Measurements from ENCODE around the gene NOXA1.
"Not testable (repeated sequence)": the region's sequence is repeated elsewhere in the genome, so short reads cannot be mapped to it uniquely, and the experiment has no call there.

Gene NOXA1, protein sequence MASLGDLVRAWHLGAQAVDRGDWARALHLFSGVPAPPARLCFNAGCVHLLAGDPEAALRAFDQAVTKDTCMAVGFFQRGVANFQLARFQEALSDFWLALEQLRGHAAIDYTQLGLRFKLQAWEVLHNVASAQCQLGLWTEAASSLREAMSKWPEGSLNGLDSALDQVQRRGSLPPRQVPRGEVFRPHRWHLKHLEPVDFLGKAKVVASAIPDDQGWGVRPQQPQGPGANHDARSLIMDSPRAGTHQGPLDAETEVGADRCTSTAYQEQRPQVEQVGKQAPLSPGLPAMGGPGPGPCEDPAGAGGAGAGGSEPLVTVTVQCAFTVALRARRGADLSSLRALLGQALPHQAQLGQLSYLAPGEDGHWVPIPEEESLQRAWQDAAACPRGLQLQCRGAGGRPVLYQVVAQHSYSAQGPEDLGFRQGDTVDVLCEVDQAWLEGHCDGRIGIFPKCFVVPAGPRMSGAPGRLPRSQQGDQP

GRCh38 chr9:137422604-137423513 lies at the start of gene NOXA1, which contains the start of gene EXD3:
TSS of gene NOXA1 (plus strand) at chr9:137423393. CDS start at chr9:137423530, 137 bp downstream.
TSS of gene EXD3 (minus strand) at chr9:137423162. CDS start at chr9:137395357, 27,805 bp downstream.
- H3K27ac ChIP-seq = peak within 1 kb of the TSS; percentile 83
- POLR2A ChIA-PET (ENCODE audit: low non-redundant PET) = interaction anchor here (0.6 to 1.3 kb wide), 8 partner anchors 10 to 198 kb away, joined by 3 to 5 read pairs (median 4); partner anchors contain the start of genes CYSRT1, ENTPD8 and MRPL41

DNA sequence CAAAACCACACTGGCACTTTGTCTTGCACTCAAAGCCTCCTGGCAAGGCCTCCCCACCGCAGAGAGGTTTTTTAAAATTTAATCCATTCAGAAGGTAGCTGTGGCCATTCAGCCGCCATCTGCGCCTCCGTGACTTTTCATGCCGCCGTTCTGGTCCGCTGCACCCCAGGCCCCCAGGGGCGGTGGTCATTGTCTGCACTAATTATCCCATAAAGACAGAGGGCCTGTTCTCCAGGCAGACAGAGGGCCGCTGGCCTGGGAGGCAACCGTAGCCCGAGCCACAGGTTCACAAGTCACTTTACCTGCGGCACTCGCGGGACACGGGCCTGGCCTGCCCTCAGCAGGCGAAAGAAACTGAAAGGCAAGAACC lies 49.6 kb upstream of the NOXA1 start:
- no peak for TF ChIP-seq CTCF (conservative IDR thresholded peaks at IDR 0.05; ENCODE audit: low read depth)
- ChIA-PET CTCF (interaction anchor here (0.7 to 0.8 kb wide), 2 partner anchors 10 to 38 kb away, joined by 3 read pairs; no protein-coding TSS in a partner anchor), POLR2A (ENCODE audit: low non-redundant PET) (no interaction called here)
- DNase-seq (ENCODE audit: low spot score) = no peak
- H3K27ac ChIP-seq = no peak overlapping the region

More at GRCh38 chr9:137422604-137423513, at the start of gene NOXA1, which contains the start of gene EXD3:
- CTCF ChIA-PET = interaction anchor here (0.6 to 1.9 kb wide), 21 partner anchors 9 to 521 kb away, joined by 3 to 16 read pairs (median 4); partner anchors contain the start of gene NRARP
- peak; percentile 99 for TF ChIP-seq CTCF (conservative IDR thresholded peaks at IDR 0.05; ENCODE audit: low read depth)
- DNase-seq (ENCODE audit: low spot score) = peak; percentile 98

- H3K27ac ChIP-seq = no peak overlapping the region
- CTCF ChIA-PET = interaction anchor here (0.6 to 0.8 kb wide), 2 partner anchors 11 to 55 kb away, joined by 3 read pairs; no protein-coding TSS in a partner anchor
- TF ChIP-seq CTCF (conservative IDR thresholded peaks at IDR 0.05; ENCODE audit: low read depth) = no peak
- no peak for DNase-seq (ENCODE audit: low spot score)
- POLR2A ChIA-PET (ENCODE audit: low non-redundant PET) = no interaction called here
Measured at GRCh38 chr9:137374131-137374845, 48.9 kb upstream of the NOXA1 start.

GRCh38 chr9:137375321-137376058 lies 47.7 kb upstream of the NOXA1 start:
- no peak overlapping the region for H3K27ac ChIP-seq
- POLR2A ChIA-PET (ENCODE audit: low non-redundant PET) = interaction anchor here (0.6 kb wide), 1 partner anchor 84 kb away, joined by 3 read pairs; no protein-coding TSS in a partner anchor
- no peak for DNase-seq (ENCODE audit: low spot score)
- CTCF ChIA-PET = interaction anchor here (0.7 to 0.9 kb wide), 2 partner anchors 21 to 154 kb away, joined by 3 to 4 read pairs; no protein-coding TSS in a partner anchor
- TF ChIP-seq CTCF (conservative IDR thresholded peaks at IDR 0.05; ENCODE audit: low read depth) = no peak

- no peak for DNase-seq (ENCODE audit: low spot score)
- no peak for TF ChIP-seq CTCF (conservative IDR thresholded peaks at IDR 0.05; ENCODE audit: low read depth)
- ChIA-PET CTCF (interaction anchor here (1.0 kb wide), 1 partner anchor 52 kb away, joined by 3 read pairs; no protein-coding TSS in a partner anchor), POLR2A (ENCODE audit: low non-redundant PET) (interaction anchor here (0.6 kb wide), 1 partner anchor 83 kb away, joined by 3 read pairs; no protein-coding TSS in a partner anchor)
- H3K27ac ChIP-seq = no peak overlapping the region
Measured at GRCh38 chr9:137376386-137376785, 46.8 kb upstream of the NOXA1 start.

DNA sequence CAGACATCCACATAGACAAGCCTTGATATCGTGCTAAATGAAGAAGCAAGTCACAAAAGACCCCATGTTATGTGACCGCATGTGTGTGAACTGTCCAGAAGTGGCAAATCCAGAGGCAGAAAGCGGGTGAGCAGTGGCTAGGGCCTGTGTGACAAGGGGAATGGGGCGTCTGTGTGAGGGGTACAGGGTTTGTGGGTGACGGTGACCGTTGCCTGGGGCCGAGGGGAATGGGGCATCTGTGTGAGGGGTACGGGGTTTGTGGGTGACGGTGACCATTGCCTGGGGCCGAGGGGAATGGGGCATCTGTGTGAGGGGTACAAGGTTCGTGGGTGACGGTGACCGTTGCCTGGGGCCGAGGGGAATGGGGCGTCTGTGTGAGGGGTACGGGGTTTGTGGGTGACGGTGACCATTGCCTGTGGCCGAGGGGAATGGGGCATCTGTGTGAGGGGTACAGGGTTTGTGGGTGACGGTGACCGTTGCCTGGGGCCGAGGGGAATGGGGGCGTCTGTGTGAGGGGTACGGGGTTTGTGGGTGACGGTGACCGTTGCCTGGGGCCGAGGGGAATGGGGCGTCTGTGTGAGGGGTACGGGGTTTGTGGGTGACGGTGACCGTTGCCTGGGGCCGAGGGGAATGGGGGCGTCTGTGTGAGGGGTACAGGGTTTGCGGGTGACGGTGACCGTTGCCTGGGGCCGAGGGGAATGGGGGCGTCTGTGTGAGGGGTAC lies 44.3 kb upstream of the NOXA1 start:
- POLR2A ChIA-PET (ENCODE audit: low non-redundant PET); DNase-seq (ENCODE audit: low spot score); CTCF ChIA-PET; H3K27ac ChIP-seq: not testable (repeated sequence)

Data from RWPE1 (cell line).